ENCODE results near the gene ABHD8.
A peak's percentile ranks its signal among the peaks of the same experiment; 100 is the strongest.
"Not testable (repeated sequence)": the region's sequence is repeated elsewhere in the genome, so short reads cannot be mapped to it uniquely, and the experiment has no call there.

The ABHD8 gene

GRCh38 chr19:17283504-17283996 lies 19.7 kb downstream of the ABHD8 start:
- Mint-ChIP-seq H3K36me3 (ENCODE audit: low read depth) (no peaks in the 10 kb centered on the region), H3K9me3 (no peaks in the 10 kb centered on the region), H3K4me1 (ENCODE audit: low read depth) (peaks cover 10% of the 10 kb centered on the region), H3K4me3 (no peak overlapping the region), H3K27me3 (ENCODE audit: low read depth) (no peaks in the 10 kb centered on the region), H3K27ac (no peak overlapping the region)

GRCh38 chr19:17282488-17283125 lies 20.6 kb downstream of the ABHD8 start:
- H3K9me3 Mint-ChIP-seq: no peaks in the 10 kb centered on the region
- H3K4me1 Mint-ChIP-seq (ENCODE audit: low read depth): peaks cover 10% of the 10 kb centered on the region
- no peak overlapping the region for H3K27ac Mint-ChIP-seq

GRCh38 chr19:17281391-17282304 lies 21.6 kb downstream of the ABHD8 start, which contains the start of gene ANKLE1:
TSS of gene ANKLE1 (plus strand) at chr19:17281901. CDS start at chr19:17281921, 20 bp downstream.
- peaks cover 10% of the 10 kb centered on the region for H3K4me1 Mint-ChIP-seq (ENCODE audit: low read depth)
- H3K4me3 Mint-ChIP-seq: peak within 1 kb of the TSS; percentile 77
- H3K9me3 Mint-ChIP-seq: no peaks in the 10 kb centered on the region
- H3K27me3 Mint-ChIP-seq (ENCODE audit: low read depth): no peaks in the 10 kb centered on the region
- H3K36me3 Mint-ChIP-seq (ENCODE audit: low read depth): peaks cover 5% of the 10 kb centered on the region
- peak within 1 kb of the TSS; percentile 9 for H3K27ac Mint-ChIP-seq

More at GRCh38 chr19:17282488-17283125, 20.6 kb downstream of the ABHD8 start:
- Mint-ChIP-seq H3K27me3 (ENCODE audit: low read depth) (no peaks in the 10 kb centered on the region), H3K36me3 (ENCODE audit: low read depth) (peaks cover under 1% of the 10 kb centered on the region), H3K4me3 (peak overlapping the region; percentile 77)

- Mint-ChIP-seq H3K36me3 (ENCODE audit: low read depth) (peaks cover 8% of the 10 kb centered on the region), H3K4me1 (ENCODE audit: low read depth) (peaks cover 10% of the 10 kb centered on the region), H3K27ac (no peak overlapping the region), H3K27me3 (ENCODE audit: low read depth) (no peaks in the 10 kb centered on the region), H3K4me3 (no peak overlapping the region), H3K9me3 (no peaks in the 10 kb centered on the region)
Measured at GRCh38 chr19:17279436-17279835, 23.8 kb downstream of the ABHD8 start.

- peaks cover 3% of the 10 kb centered on the region for H3K4me1 Mint-ChIP-seq (ENCODE audit: low read depth)
- H3K4me3 Mint-ChIP-seq: no peak overlapping the region
- H3K27me3 Mint-ChIP-seq (ENCODE audit: low read depth): no peaks in the 10 kb centered on the region
- peaks cover 8% of the 10 kb centered on the region for H3K36me3 Mint-ChIP-seq (ENCODE audit: low read depth)
- no peak overlapping the region for H3K27ac Mint-ChIP-seq
- H3K9me3 Mint-ChIP-seq: no peaks in the 10 kb centered on the region
Measured at GRCh38 chr19:17275441-17276175, 27.6 kb downstream of the ABHD8 start.

- peaks cover 13% of the 10 kb centered on the region for H3K36me3 Mint-ChIP-seq (ENCODE audit: low read depth)
- not testable (repeated sequence) for H3K27ac Mint-ChIP-seq; H3K27me3 Mint-ChIP-seq (ENCODE audit: low read depth); H3K4me1 Mint-ChIP-seq (ENCODE audit: low read depth); H3K4me3 Mint-ChIP-seq; H3K9me3 Mint-ChIP-seq
Measured at GRCh38 chr19:17274892-17275291, 28.3 kb downstream of the ABHD8 start.

- Mint-ChIP-seq H3K27me3 (ENCODE audit: low read depth) (no peaks in the 10 kb centered on the region), H3K9me3 (no peaks in the 10 kb centered on the region), H3K36me3 (ENCODE audit: low read depth) (peaks cover 7% of the 10 kb centered on the region), H3K27ac (no peak overlapping the region), H3K4me1 (ENCODE audit: low read depth) (peaks cover 13% of the 10 kb centered on the region), H3K4me3 (no peak overlapping the region)
Measured at GRCh38 chr19:17268754-17269153, 34.5 kb downstream of the ABHD8 start.

GRCh38 chr19:17266975-17267788 lies 36.0 kb downstream of the ABHD8 start, which contains the start of gene BABAM1:
TSS of gene BABAM1 (plus strand) at chr19:17267443. CDS start at chr19:17268807, 1,364 bp downstream.
- Mint-ChIP-seq H3K9me3 (no peaks in the 10 kb centered on the region), H3K27ac (peak within 1 kb of the TSS; percentile 78), H3K27me3 (ENCODE audit: low read depth) (no peaks in the 10 kb centered on the region), H3K4me1 (ENCODE audit: low read depth) (peaks cover 13% of the 10 kb centered on the region), H3K4me3 (peak within 1 kb of the TSS; percentile 76), H3K36me3 (ENCODE audit: low read depth) (peaks cover 7% of the 10 kb centered on the region)

GRCh38 chr19:17266589-17266974 lies 36.6 kb downstream of the ABHD8 start:
- no peaks in the 10 kb centered on the region for H3K9me3 Mint-ChIP-seq
- H3K27me3 Mint-ChIP-seq (ENCODE audit: low read depth): no peaks in the 10 kb centered on the region
- peak overlapping the region; percentile 76 for H3K4me3 Mint-ChIP-seq
- peak overlapping the region; percentile 78 for H3K27ac Mint-ChIP-seq
- peaks cover 7% of the 10 kb centered on the region for H3K36me3 Mint-ChIP-seq (ENCODE audit: low read depth)
- H3K4me1 Mint-ChIP-seq (ENCODE audit: low read depth): peaks cover 13% of the 10 kb centered on the region

GRCh38 chr19:17266026-17266425 lies 37.2 kb downstream of the ABHD8 start:
- H3K9me3 Mint-ChIP-seq: no peaks in the 10 kb centered on the region
- peaks cover 7% of the 10 kb centered on the region for H3K36me3 Mint-ChIP-seq (ENCODE audit: low read depth)
- no peak overlapping the region for H3K4me3 Mint-ChIP-seq
- H3K27me3 Mint-ChIP-seq (ENCODE audit: low read depth): no peaks in the 10 kb centered on the region
- H3K4me1 Mint-ChIP-seq (ENCODE audit: low read depth): peaks cover 13% of the 10 kb centered on the region
- H3K27ac Mint-ChIP-seq: no peak overlapping the region

GRCh38 chr19:17264641-17264979 lies 38.6 kb downstream of the ABHD8 start, which contains the start of gene USHBP1:
TSS of gene USHBP1 (minus strand) at chr19:17264745. CDS start at chr19:17264299, 446 bp downstream.
- Mint-ChIP-seq H3K4me3 (no peak within 1 kb of the TSS), H3K27ac (peak within 1 kb of the TSS; percentile 61), H3K27me3 (ENCODE audit: low read depth) (peaks cover 4% of the 10 kb centered on the region), H3K4me1 (ENCODE audit: low read depth) (peaks cover 16% of the 10 kb centered on the region), H3K36me3 (ENCODE audit: low read depth) (no peaks in the 10 kb centered on the region), H3K9me3 (no peaks in the 10 kb centered on the region)

- Mint-ChIP-seq H3K27me3 (ENCODE audit: low read depth) (peaks cover 4% of the 10 kb centered on the region), H3K9me3 (no peaks in the 10 kb centered on the region), H3K27ac (peak overlapping the region; percentile 61), H3K4me3 (no peak overlapping the region), H3K36me3 (ENCODE audit: low read depth) (no peaks in the 10 kb centered on the region), H3K4me1 (ENCODE audit: low read depth) (peaks cover 16% of the 10 kb centered on the region)
Measured at GRCh38 chr19:17263712-17264640, 39.2 kb downstream of the ABHD8 start.

GRCh38 chr19:17262557-17262956 lies 40.7 kb downstream of the ABHD8 start:
- Mint-ChIP-seq H3K4me3 (no peak overlapping the region), H3K36me3 (ENCODE audit: low read depth) (no peaks in the 10 kb centered on the region), H3K4me1 (ENCODE audit: low read depth) (peaks cover 14% of the 10 kb centered on the region), H3K27ac (no peak overlapping the region), H3K9me3 (no peaks in the 10 kb centered on the region), H3K27me3 (ENCODE audit: low read depth) (peaks cover 4% of the 10 kb centered on the region)

All from T-helper 1 cell treated with Interleukin-12 subunit alpha and Interleukin-12 subunit beta and Interleukin-4 antibody, amounts not matched to agents 30 μg/mL and 1 μg/mL, for 36 hours (primary cell).